ENCODE measurements around the gene NEU4.

The NEU4 gene

GRCh38 chr2:241860184-241861078 is 51.4 kb downstream of the NEU4 start:
- H3K4me3 ChIP-seq (ENCODE audit: low read length): no peak overlapping the region
- no peak for DNase-seq (ENCODE audit: low read depth)
- TF ChIP-seq, protein P1, sequence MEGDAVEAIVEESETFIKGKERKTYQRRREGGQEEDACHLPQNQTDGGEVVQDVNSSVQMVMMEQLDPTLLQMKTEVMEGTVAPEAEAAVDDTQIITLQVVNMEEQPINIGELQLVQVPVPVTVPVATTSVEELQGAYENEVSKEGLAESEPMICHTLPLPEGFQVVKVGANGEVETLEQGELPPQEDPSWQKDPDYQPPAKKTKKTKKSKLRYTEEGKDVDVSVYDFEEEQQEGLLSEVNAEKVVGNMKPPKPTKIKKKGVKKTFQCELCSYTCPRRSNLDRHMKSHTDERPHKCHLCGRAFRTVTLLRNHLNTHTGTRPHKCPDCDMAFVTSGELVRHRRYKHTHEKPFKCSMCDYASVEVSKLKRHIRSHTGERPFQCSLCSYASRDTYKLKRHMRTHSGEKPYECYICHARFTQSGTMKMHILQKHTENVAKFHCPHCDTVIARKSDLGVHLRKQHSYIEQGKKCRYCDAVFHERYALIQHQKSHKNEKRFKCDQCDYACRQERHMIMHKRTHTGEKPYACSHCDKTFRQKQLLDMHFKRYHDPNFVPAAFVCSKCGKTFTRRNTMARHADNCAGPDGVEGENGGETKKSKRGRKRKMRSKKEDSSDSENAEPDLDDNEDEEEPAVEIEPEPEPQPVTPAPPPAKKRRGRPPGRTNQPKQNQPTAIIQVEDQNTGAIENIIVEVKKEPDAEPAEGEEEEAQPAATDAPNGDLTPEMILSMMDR (IDR thresholded peaks at IDR 0.05; ENCODE audit: insufficient read depth, low read depth, low read length, missing control alignments): no peak

GRCh38 chr2:241861264-241861663 is 52.3 kb downstream of the NEU4 start:
- no peak overlapping the region for H3K4me3 ChIP-seq (ENCODE audit: low read length)
- DNase-seq (ENCODE audit: low read depth): no peak
- TF ChIP-seq, protein P1 (IDR thresholded peaks at IDR 0.05; ENCODE audit: insufficient read depth, low read depth, low read length, missing control alignments): no peak

DNA sequence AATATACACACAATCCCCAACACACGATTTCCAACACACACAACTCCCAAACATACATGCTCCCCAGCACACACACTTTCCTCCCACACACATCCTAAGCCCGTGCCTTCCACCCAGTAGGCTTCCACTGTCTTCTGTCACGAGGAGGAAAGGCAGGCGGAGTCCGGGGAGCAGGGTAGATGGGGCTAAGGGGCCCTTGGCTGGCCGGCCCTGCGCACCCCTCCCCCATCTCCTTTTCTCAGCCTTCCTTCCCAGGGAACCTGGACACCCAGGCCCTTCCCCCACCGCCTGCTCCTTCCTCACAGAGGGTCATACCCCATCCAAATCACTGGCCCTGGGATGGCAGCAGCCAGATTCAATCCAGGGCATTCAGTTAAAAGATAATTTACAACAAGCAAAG is 53.1 kb downstream of the NEU4 start:
- H3K4me3 ChIP-seq (ENCODE audit: low read length): no peak overlapping the region
- DNase-seq (ENCODE audit: low read depth): no peak
- TF ChIP-seq, protein P1 (IDR thresholded peaks at IDR 0.05; ENCODE audit: insufficient read depth, low read depth, low read length, missing control alignments): no peak

DNA sequence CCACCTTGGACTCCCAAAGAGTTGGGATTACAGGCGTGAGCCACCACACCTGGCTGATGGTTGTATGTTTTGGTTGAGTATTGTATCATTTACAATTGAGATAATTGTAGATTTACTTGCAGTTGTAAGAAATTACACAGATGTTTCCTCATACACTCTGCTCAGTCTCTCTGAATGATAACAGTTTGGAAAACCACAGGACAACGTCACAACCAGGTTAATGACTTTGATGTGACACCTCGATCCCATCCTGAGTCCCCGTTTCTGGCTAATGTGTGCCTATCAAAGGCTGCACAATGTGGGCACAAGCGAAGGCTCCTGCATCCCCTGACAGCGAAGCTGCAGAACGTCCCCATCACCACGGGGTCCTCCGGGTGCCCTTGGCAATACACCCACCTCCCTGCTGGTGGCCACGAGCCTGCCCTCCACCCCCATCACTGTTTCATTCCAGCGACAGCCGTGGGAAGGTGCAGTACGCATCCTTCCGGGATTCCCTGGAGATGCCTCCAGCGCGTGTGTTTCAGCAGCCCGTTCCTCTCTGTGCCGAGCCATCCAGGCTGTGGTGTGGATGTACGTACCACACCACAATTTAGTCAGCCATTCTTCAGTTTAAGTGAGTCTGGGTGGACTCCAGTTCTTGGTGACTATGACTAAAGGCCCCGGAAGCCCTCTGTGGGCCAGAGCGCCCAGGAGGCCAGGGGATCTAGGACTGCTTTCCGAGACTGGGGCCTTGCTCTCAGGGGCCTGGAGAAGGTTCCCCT is 54.0 kb downstream of the NEU4 start:
- H3K4me3 ChIP-seq (ENCODE audit: low read length): no peak overlapping the region
- DNase-seq (ENCODE audit: low read depth): no peak
- TF ChIP-seq, protein P1 (IDR thresholded peaks at IDR 0.05; ENCODE audit: insufficient read depth, low read depth, low read length, missing control alignments): no peak

DNA sequence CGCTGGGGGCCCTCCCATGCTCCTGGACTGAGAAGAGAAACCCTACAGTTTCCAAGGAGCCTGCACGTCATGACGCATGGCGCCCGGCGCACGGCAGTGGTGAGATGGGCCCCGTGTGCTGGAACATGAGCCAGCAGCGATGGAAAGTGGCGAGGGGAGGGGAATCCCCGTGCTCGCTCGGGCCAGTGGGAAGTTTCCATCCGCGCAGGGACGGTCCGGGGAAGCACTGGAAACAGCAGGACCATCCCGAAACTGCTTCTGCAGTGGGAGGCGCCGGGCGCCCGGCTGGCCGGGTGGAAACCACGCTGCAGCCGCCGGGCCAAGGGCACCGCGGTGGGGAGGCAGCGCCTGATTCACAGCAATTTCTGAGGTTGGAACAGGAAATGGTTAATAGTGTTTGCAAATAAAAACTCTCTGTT is 54.6 kb downstream of the NEU4 start:
- no peak overlapping the region for H3K4me3 ChIP-seq (ENCODE audit: low read length)
- DNase-seq (ENCODE audit: low read depth): no peak
- TF ChIP-seq, protein P1 (IDR thresholded peaks at IDR 0.05; ENCODE audit: insufficient read depth, low read depth, low read length, missing control alignments): no peak

- TF ChIP-seq, protein P1 (IDR thresholded peaks at IDR 0.05; ENCODE audit: insufficient read depth, low read depth, low read length, missing control alignments): no peak
- no peak for DNase-seq (ENCODE audit: low read depth)
- no peak overlapping the region for H3K4me3 ChIP-seq (ENCODE audit: low read length)
Measured at GRCh38 chr2:241864168-241864849, 55.3 kb downstream of the NEU4 start.

Measured in epithelial cell of esophagus (primary cell).